Duodenal mucosa (tissue), 2 donors: ENCODE data around the gene ADAMTS12.
"Not testable (repeated sequence)": the region's sequence is repeated elsewhere in the genome, so short reads cannot be mapped to it uniquely, and the experiment has no call there.

Experiments
- H3K27ac ChIP-seq: one replicate; pipeline ENCODE4 v1.7.0; 2013; ENCODE audit warnings: low read depth, low read length
- H3K27me3 ChIP-seq, 2 donors: one replicate each; pipeline ENCODE4 v1.7.0; 2013; ENCODE audit warnings: low read length in 2 of 2, control low read depth in 1 of 2; ENCODE audit not compliant: insufficient read depth in 2 of 2, control insufficient read depth in 1 of 2
- H3K36me3 ChIP-seq, 2 donors: one replicate each; pipeline ENCODE4 v1.7.0; 2013; ENCODE audit warnings: low read length in 2 of 2, control low read depth in 1 of 2; ENCODE audit not compliant: insufficient read depth in 2 of 2, control insufficient read depth in 1 of 2
- H3K4me1 ChIP-seq, 2 donors: one replicate each; pipeline ENCODE4 v1.7.0; 2013; ENCODE audit warnings: low read length in 2 of 2, control low read depth in 1 of 2; ENCODE audit not compliant: insufficient read depth in 2 of 2, control insufficient read depth in 1 of 2
- H3K4me3 ChIP-seq, 2 donors: one replicate each; pipeline ENCODE4 v1.7.0; 2013; ENCODE audit warnings: low read length in 2 of 2, low read depth in 1 of 2
- H3K9ac ChIP-seq, 2 donors: one replicate each; pipeline ENCODE4 v1.7.0; 2013; ENCODE audit warnings: low read length in 2 of 2, low read depth in 1 of 2
- H3K9me3 ChIP-seq, 2 donors: one replicate each; pipeline ENCODE4 v1.7.0; 2013; ENCODE audit warnings: low read length in 2 of 2, control low read depth in 1 of 2; ENCODE audit not compliant: control insufficient read depth in 1 of 2

Gene ADAMTS12

DNA sequence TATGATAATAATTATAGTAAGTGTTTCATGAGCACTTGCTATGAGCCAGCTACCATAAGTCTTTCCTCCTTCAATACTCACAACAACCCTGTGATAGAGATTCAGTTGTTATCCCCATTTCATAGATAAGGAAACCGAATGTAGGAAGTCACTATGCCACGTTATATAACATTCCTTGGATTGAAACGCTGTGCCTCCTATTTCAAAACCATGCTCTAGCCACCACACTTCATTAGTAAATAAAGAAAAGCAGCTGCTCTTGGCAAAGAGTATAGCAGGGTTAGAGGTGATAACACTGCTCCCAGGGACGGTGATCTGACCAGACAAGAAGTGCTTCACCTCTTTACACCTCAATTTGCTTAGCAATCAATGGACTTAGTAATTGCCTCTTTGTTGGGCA is 5.5 kb downstream of the ADAMTS12 start:
- peaks cover 0 to 5% of the 10 kb centered on the region in 2 donors for H3K27me3 ChIP-seq
- no peak overlapping the region for H3K27ac ChIP-seq
- H3K36me3 ChIP-seq: no peaks in the 10 kb centered on the region
- no peak overlapping the region for H3K4me3 ChIP-seq
- no peak overlapping the region for H3K9ac ChIP-seq
- H3K4me1 ChIP-seq: no peaks in the 10 kb centered on the region
- H3K9me3 ChIP-seq: no peaks in the 10 kb centered on the region

DNA sequence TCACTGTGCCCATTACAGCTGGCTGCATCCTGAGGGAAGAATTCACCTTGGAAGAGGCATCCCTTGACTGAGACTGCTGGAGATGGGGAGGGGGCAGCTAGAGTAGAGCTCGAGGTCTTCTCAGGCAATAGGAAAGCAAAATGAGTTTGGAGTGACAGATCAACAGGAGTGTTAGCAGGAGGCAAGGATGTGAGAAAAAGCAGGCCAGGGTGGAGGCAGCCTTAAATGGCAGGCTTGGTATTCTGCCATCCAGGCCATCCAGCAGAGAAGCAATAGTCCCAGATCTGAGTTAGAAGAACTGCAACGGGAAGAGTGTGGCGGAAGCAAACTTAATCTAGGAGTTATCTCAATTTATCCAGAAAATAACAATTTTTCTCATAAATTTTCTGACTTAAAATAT is 6.1 kb downstream of the ADAMTS12 start:
- no peaks in the 10 kb centered on the region for H3K9me3 ChIP-seq
- no peaks in the 10 kb centered on the region for H3K36me3 ChIP-seq
- no peaks in the 10 kb centered on the region for H3K4me1 ChIP-seq
- no peak overlapping the region for H3K27ac ChIP-seq
- no peak overlapping the region for H3K4me3 ChIP-seq
- no peak overlapping the region for H3K9ac ChIP-seq
- peaks cover 0 to 4% of the 10 kb centered on the region in 2 donors for H3K27me3 ChIP-seq

DNA sequence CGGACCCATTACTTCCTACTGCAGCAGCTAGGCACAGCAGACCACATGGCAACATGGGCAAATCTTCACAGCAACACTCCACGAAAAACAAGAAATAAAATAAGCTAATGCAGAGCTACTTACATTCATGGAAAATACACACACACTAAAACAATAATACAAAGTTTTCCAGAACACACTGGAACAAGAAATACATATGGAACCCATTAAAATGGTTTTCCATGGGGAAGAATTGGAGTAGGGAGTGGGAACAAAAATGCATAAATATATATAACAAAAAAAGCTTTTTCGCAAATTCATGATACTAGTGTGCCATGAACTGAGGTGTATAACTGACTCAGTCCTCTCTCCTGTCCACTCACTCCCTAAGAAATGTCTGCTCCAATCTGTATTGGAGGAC is 8.3 kb downstream of the ADAMTS12 start:
- Histone ChIP-seq H3K9me3 (no peaks in the 10 kb centered on the region), H3K4me3 (no peak overlapping the region), H3K27ac (no peak overlapping the region), H3K4me1 (no peaks in the 10 kb centered on the region), H3K9ac (no peak overlapping the region), H3K27me3 (no peaks in the 10 kb centered on the region), H3K36me3 (no peaks in the 10 kb centered on the region)

DNA sequence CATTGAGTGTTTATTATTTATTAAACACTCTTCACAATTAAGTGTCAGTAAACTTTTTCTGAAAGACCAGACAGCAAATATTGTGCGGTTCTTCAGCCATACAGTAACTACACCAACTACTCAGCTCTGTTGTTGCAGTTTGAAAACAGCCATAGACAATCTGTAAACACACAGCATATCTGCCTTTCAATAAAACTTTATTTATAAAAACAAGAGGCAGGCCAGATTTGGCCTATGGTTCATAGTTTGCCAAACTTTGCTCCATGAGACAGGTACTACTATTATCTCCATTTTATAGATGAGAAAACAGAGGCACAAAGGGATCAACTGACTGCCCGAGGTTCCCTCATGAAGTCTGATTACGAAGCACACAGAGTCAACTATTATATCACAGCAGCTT is 11.5 kb downstream of the ADAMTS12 start:
- H3K27ac ChIP-seq: no peak overlapping the region

DNA sequence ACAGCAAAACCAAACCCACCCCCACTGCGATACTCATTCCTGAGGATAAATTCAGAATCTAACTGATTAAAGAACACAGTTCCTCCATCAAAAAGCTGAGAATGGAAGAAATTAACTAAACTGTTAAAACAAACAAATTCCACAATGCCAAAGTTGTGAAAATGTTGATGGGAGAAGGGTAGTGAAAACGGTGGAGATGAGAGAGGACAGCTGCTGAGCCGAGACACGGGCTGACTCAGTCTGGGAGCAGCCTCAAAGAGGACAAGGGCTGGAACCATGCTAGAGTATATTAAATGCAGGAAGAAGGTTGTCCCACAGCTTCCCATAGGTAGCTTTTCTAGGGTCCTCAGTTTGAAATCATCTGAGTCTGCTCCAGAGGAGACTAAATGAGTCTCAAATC is 14.3 kb downstream of the ADAMTS12 start:
- H3K27ac ChIP-seq: no peak overlapping the region
- no peaks in the 10 kb centered on the region for H3K4me1 ChIP-seq
- no peak overlapping the region for H3K4me3 ChIP-seq
- H3K9me3 ChIP-seq: no peaks in the 10 kb centered on the region
- no peaks in the 10 kb centered on the region for H3K27me3 ChIP-seq
- no peaks in the 10 kb centered on the region for H3K36me3 ChIP-seq
- H3K9ac ChIP-seq: no peak overlapping the region

More for the DNA sequence above, 11.5 kb downstream of the ADAMTS12 start:
- Histone ChIP-seq H3K4me3 (no peak overlapping the region), H3K36me3 (no peaks in the 10 kb centered on the region), H3K9ac (no peak overlapping the region), H3K27me3 (no peaks in the 10 kb centered on the region), H3K9me3 (no peaks in the 10 kb centered on the region), H3K4me1 (no peaks in the 10 kb centered on the region)

DNA sequence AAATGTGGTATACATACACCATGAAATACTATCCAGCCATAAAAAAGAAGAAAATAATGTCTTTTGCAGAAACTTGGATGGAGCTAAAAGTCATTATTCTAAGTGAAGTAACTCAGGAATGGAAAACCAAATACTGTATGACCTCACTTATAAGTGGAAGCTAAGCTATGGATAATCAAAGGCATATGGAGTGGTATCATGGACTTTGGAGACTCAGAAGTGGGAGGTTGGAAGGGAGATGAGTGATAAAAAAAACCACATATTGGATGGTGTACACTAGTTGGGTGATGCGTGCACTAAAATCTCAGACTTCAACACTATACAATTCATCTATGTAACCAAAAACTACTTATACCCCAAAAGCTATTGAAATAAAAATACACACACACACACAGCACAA is 24.5 kb downstream of the ADAMTS12 start:
- Histone ChIP-seq H3K27ac (no peak overlapping the region), H3K36me3 (no peaks in the 10 kb centered on the region), H3K4me1 (no peaks in the 10 kb centered on the region)

DNA sequence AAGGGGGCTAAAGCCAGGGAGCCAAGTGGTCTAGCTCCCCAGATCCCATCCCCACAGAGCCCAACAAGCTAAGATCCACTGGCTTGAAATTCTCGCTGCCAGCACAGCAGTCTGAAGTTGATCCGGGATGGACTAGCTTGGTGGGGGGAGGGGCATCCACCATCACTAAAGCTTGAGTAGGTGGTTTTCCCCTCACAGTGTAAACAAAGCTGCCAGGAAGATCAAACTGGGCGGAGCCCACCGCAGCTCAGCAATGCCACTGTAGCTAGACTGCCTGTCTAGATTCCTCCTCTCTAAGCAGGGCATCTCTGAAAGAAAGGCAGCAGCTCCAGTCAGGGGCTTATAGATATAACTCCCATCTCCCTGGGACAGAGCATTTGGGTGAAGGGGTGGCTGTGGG is 32.6 kb downstream of the ADAMTS12 start:
- not testable (repeated sequence) for H3K4me3 ChIP-seq, H3K9me3 ChIP-seq, H3K36me3 ChIP-seq, H3K4me1 ChIP-seq, H3K27ac ChIP-seq, H3K27me3 ChIP-seq, H3K9ac ChIP-seq

More for the DNA sequence above, 24.5 kb downstream of the ADAMTS12 start:
- Histone ChIP-seq H3K27me3 (no peaks in the 10 kb centered on the region), H3K9me3 (peaks cover 5 to 10% of the 10 kb centered on the region in 2 donors), H3K4me3 (no peak overlapping the region), H3K9ac (no peak overlapping the region)

DNA sequence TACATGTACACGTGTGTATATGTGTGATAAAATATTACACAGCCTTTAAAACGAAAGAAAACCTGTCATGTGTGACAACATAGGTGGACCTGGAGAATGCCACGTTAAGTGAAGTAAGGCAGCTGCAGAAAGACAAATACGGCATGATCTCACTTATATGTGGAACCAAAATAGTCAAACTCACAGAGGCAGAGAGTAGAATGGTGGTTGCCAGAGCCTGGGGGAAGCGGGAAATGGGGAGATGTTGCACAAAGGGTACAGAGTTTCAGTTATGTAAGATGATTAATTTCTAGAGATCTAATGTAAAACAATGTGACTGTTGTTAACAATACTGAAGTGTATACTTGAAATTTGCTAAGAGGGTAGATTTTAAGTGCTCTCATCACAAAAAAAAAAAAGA is 34.8 kb downstream of the ADAMTS12 start:
- Histone ChIP-seq H3K27ac (no peak overlapping the region), H3K27me3 (no peaks in the 10 kb centered on the region), H3K4me3 (no peak overlapping the region), H3K36me3 (no peaks in the 10 kb centered on the region), H3K4me1 (no peaks in the 10 kb centered on the region), H3K9me3 (no peaks in the 10 kb centered on the region), H3K9ac (no peak overlapping the region)

DNA sequence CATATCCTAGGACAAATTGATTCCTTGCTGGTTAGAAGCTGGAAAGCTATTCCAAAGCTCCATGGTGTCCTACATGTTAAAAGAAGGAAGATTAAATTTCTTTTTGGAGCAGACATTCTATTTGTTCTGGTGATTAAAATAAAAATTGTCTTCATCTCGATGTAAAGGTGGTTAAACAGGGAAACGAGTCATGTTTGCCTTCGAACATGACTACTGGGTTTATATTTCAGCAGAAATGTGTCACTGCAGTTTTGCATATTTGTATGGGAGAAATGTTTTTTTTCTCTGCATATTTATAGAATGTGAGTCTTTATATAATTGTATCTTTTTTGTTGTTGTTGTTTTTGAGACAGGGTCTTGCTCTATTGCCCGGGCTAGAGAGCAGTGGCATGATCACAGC is 36.4 kb downstream of the ADAMTS12 start:
- H3K4me1 ChIP-seq: no peaks in the 10 kb centered on the region

DNA sequence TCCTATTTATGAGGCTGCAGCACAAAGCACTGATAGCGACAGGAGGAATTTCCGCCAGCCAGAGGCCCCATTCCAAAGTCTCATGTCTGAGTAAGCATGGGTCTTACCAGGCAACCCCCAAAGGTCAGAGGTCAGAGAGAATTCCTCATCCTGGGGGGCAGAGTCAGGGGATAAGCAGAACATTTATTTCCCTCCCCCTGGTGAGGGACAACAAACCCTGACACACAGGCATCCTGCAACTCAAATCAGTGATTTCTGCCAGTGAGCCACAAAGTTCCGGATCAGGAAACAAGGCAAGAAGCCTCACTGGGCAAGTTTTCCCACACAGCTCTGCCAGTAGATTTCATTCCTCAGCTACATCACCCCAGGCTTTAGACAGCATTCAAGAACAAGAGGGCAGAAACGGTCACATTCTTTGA is 37.0 kb downstream of the ADAMTS12 start:
- H3K4me1 ChIP-seq: no peaks in the 10 kb centered on the region
- H3K27ac ChIP-seq: no peak overlapping the region
- H3K9me3 ChIP-seq: no peaks in the 10 kb centered on the region
- no peak overlapping the region for H3K9ac ChIP-seq
- no peaks in the 10 kb centered on the region for H3K27me3 ChIP-seq
- no peak overlapping the region for H3K4me3 ChIP-seq
- H3K36me3 ChIP-seq: no peaks in the 10 kb centered on the region

More for the DNA sequence above, 36.4 kb downstream of the ADAMTS12 start:
- no peaks in the 10 kb centered on the region for H3K9me3 ChIP-seq
- no peak overlapping the region for H3K9ac ChIP-seq
- no peaks in the 10 kb centered on the region for H3K27me3 ChIP-seq
- H3K27ac ChIP-seq: no peak overlapping the region
- H3K4me3 ChIP-seq: no peak overlapping the region
- no peaks in the 10 kb centered on the region for H3K36me3 ChIP-seq

DNA sequence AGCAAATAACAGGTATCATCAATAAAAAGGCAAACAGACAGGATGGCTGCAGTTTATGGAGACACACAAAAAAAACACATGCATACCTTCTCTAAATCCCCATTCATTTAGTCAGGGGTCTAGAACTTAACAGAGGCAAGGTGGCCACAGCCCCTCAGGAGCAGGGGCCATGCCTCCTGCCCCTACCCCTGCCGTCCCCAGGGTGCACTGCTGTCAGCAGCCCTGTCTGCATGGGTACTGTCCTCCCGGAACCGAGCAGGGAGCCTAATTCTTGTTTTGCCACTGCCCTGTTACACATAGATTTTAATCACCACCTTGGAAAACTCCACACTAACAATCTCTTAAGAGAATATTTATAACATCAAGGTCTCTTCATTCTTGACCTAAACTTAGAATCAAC is 39.0 kb downstream of the ADAMTS12 start:
- Histone ChIP-seq H3K4me1 (no peaks in the 10 kb centered on the region), H3K36me3 (no peaks in the 10 kb centered on the region), H3K27me3 (no peaks in the 10 kb centered on the region), H3K27ac (no peak overlapping the region), H3K4me3 (no peak overlapping the region), H3K9me3 (no peaks in the 10 kb centered on the region), H3K9ac (no peak overlapping the region)
